HPDE6-E6E7 (cell line): ENCODE results near the gene ASB9.
"Not testable (repeated sequence)": the region's sequence is repeated elsewhere in the genome, so short reads cannot be mapped to it uniquely, and the experiment has no call there.

Experiments
- DNase-seq: peaks from one replicate; pipeline ENCODE4 v3.0.0; 2011; ENCODE audit warnings: missing footprints; ENCODE audit errors: extremely low spot score

The ASB9 gene

DNA sequence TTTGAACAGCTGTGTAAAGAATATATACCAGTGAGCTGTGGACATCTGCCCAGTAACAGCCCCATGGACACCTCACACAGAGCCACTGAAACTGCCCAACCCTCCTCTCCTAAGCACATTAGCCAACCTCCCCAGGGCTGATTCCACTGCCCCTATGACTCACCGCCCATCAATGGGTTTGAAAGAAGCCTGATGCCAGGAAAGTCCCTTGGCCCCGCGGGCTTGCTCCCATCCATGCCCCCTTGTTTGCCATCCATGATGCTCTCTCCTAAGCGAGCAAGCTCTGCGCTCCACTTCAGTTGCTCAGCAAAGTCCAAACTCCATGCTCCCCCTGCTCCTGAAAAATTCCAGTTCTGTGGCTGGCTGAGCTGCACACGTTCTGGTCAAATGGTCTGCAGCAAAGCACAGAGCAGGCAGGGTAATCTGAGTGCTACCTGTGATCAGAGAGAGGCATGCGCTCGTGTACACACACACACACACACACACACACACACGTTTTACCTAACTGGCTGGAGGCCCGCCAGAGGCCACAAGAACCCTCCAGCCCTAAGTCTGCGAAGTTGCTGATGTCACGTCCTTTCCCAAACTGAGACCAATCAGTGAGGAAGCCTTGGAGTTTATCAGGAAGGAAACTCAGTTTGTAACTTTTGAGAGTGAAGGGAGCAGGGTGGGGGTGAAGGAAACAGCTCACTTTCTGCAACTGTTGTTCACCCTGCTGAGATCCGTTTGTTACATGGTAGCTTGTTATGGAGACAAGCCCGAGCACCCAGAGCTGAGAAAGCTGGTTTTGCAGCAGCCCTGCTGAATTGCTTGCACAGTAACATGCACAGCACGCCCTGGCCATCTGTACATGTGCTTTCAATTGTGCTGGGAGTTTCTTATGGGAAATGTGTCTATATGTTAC is at the start of gene ASB9:
Gene ASB9 (minus strand): TSS at position 466 of the 904 bp plus-strand sequence. CDS start 209 bp downstream, at position 257.
- DNase-seq, result peak; percentile 71

DNA sequence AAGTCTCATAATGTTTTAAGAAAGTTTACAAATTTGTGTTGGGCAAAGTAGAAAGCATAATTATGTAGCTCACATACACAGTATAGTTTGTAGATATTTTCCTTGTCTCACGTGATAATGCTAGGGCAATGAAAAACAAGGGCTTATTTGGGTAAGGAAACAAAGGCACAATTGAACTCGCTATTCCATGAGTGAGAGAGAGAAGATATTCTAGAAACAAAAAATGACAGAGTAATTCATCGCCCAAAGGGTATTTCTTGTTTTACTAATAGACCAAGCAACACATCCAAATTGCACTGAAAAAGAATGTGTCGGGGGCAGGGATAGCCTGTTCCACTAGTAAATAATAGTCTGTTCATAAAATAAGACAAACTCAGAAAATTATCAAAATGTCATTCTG is 49.2 kb upstream of the ASB9 start:
- DNase-seq, result no peak

- no peak for DNase-seq
These were observed 45.6 kb upstream of the ASB9 start, which contains the start of gene ASB11 for GRCh38 chrX:15315509-15315908. Gene ASB11 (minus strand): TSS chrX:15315640. CDS start chrX:15315605, 35 bp downstream.

DNA sequence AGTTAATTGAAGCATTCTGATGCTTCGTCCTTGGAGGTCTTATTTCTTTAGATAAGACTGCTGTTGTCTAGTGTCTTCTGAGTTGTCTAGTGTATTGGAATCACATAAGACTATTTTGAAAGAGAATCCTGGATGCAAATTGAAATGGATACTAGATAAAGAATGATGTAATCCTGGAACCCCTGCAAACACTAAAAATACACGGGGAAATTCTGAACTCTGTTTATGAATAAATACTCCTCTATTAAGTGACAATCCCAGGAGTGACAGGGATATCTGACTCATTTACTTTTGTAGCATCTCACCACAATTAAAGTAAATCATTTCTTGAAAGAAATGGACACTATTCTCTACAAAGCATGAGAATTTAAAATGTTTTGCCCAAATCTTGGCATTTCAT is 44.6 kb upstream of the ASB9 start:
- DNase-seq, result no peak

DNA sequence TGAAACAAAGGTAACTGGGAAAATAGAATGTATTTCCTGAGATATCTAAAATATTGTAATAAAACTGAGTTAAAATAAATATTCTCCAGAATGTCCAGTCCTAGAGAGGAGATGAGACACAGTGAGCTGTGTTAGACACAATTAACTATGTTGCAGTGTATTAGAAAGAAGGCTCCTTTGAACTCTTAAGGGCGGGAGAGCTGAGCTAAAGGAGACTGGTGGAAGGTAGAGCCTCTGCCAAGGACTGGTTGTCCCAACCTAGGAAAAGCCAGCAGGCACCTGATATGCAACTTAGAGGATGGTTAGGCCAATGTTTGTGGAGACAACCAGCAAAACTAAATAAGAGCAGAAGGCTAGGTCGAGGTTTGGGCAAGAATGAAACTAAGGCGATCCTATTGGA is 41.2 kb upstream of the ASB9 start:
- no peak for DNase-seq

- DNase-seq, result no peak
These were observed 40.2 kb upstream of the ASB9 start for GRCh38 chrX:15310117-15310516.

GRCh38 chrX:15305899-15306298 is 36.0 kb upstream of the ASB9 start:
- DNase-seq, result not testable (repeated sequence)

GRCh38 chrX:15301924-15302323 is 32.0 kb upstream of the ASB9 start:
- no peak for DNase-seq

DNA sequence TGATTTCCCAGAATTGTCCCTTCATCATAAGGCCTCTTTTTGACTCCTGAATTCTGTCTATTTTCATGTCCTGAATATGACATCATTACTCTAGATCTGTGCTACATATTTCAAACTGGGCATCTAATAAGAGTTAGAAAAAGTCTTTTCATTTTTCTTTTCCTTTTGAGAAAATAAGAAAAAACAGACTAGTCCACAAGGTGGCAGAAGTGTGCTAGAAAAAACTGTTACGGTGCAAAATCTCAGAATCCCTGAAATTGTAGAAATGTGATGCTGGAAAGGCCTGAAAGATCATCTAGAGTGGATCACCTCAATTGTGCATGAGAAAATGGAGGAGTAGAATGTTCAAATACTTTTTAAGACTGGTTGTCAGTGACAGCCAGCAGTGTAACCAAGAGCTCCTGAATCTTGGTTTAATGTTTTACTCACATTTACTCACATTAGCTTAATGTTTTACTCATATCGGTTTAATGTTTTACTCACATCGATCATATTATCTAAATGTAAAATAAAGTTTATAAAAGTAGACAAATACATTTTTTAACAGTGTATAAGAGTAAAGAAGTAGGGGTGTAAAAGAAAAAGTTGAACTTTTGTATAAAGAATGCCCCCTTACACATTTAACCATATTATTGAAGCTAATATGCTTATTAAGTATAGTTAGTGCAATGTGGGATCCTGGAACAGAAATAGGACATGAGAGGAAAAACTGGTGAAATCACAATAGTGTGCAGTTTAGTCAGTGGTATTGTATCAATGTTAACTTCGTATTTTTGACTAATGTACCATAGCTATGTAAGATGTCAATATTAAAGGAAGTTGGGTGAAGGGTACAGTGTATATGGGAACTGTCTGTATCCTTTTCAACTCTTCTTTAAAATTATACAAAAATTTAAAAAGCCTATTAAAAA is 30.3 kb upstream of the ASB9 start:
- DNase-seq, result no peak

GRCh38 chrX:15298780-15299179 is 28.9 kb upstream of the ASB9 start:
- DNase-seq, result no peak

DNA sequence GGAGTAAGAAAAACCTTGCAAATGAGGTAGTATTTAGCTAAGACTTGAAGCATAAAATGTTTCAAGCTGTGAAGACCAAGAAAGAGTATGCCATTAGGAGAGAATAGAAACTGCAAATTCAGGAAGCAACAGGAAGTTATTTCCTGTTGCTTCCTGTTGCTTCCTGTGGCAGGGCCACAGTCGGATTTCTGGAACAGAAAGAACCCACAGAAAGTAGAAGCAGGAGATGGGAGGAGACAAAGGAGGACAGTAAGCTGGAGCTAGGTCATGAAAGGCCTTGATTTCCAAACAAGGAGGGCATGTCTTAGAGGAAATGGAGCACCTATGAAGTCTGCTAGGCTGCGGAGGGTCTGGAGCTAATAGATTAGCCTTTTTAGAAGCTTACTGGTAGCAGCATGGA is 28.3 kb upstream of the ASB9 start:
- DNase-seq, result no peak

- DNase-seq, result no peak
These were observed 23.6 kb upstream of the ASB9 start for GRCh38 chrX:15293451-15293850.

GRCh38 chrX:15292861-15293260 is 23.0 kb upstream of the ASB9 start:
- no peak for DNase-seq

- DNase-seq, result no peak
These were observed 7.7 kb upstream of the ASB9 start for GRCh38 chrX:15277604-15278003.

GRCh38 chrX:15274946-15275345 is 5.1 kb upstream of the ASB9 start:
- no peak for DNase-seq

DNA sequence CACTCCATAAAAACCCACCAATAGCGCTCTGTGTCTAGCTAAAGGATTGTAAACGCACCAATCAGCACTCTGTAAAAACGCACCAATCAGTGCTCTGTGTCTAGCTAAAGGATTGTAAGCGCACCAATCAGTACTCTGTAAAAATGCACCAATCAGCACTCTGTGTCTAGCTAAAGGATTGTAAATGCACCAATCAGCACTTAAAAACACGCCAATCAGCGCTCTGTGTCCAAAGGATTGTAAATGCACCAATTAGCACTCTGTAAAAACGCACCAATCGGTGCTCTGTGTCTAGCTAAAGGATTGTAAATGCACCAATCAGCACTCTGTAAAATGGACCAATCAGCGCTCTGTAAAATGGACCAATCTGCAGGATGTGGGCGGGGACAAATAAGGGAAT is 3.4 kb upstream of the ASB9 start:
- not testable (repeated sequence) for DNase-seq

GRCh38 chrX:15271757-15272156 is 1.9 kb upstream of the ASB9 start:
- no peak for DNase-seq

- no peak for DNase-seq
These were observed 763 bp downstream of the ASB9 start for GRCh38 chrX:15269120-15269519.

GRCh38 chrX:15254852-15255251 is 15.0 kb downstream of the ASB9 start:
- DNase-seq, result no peak

GRCh38 chrX:15245896-15246295 is 24.0 kb downstream of the ASB9 start:
- no peak for DNase-seq

DNA sequence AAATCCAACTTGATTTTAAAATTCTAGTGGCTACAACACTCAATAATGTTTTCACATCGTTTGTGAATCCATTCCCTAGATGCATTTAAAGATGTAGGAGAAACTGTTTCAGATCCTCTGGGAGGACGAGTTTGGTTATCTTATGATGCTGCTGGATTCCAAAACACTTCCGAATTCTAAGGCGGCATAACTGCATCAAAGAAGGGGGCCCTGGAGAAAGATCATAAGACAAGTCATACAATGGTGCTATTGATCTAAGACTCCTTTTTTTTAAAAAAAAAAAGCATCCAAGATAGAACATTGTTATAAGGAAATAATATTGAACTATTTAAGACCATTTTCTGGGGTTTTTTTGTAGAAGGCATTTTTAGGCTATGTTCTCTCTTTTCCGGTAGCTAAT is 25.5 kb downstream of the ASB9 start:
- no peak for DNase-seq

DNA sequence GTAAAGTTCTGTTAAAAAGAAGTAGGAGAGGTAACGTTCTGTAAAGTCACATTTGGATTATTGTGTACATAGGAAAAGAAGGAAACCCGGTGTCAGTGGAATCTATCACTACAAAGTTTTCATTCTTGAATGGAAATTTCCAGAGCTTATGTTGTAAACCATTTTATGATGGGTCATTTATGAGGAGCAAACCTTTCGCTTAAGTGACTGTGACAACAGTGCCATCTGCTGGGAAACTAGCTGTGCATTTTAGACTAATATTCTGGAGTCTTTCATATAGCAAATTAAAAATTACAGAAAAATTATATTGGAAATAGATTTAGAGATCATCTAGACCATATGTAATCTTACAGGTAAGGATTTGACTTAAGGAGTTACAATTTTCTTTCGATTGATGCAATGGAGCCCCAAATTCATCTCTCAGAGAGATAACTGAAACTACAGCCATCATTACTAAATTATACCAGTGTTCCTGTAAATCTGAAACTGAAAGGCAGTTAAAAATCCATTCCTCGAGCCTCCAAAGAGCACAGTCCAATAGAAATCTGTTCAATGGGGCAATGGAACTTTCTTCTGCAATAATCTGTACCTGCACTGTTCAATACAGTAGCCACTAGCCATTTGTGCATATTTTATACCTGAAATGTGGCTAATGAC is 26.9 kb downstream of the ASB9 start:
- DNase-seq, result peak; percentile 25
